Fibroblast of lung (primary cell): Measurements from ENCODE around the gene LATS2. TPM values are rescaled to one million over a fixed set of nuclear protein-coding genes. Genes with fewer than 3 reads are reported as not detected.

ENCODE experiments used
- DNase-seq, 2 donors: peaks; one replicate each; pipeline versions ENCODE4 v3.0.0 to v3.0.0-alpha.2; 2010; ENCODE audit warnings: low read depth in 2 of 2
- H2AFZ ChIP-seq: 2 replicates; pipeline ENCODE4 v1.5.1; 2012; ENCODE audit warnings: low read length, control low read depth, inconsistent platforms
- H3K27ac ChIP-seq: 2 replicates; pipeline ENCODE4 v1.5.1; 2011; ENCODE audit warnings: low read length, control low read depth; ENCODE audit not compliant: insufficient read depth
- H3K27me3 ChIP-seq: 2 replicates; pipeline ENCODE4 v1.5.1; 2011; ENCODE audit warnings: mild to moderate bottlenecking, low read length; ENCODE audit not compliant: control insufficient read depth, insufficient read depth
- H3K36me3 ChIP-seq: 2 replicates; pipeline ENCODE4 v1.5.1; 2011; ENCODE audit warnings: low read length; ENCODE audit not compliant: control insufficient read depth, insufficient read depth
- H3K4me1 ChIP-seq: 2 replicates; pipeline ENCODE4 v1.5.1; 2011; ENCODE audit warnings: low read length; ENCODE audit not compliant: control insufficient read depth, insufficient read depth; ENCODE audit errors: extremely low read depth
- H3K4me2 ChIP-seq: 2 replicates; pipeline ENCODE4 v1.5.1; 2011; ENCODE audit warnings: low read length, control low read depth; ENCODE audit not compliant: insufficient read depth; ENCODE audit errors: extremely low read depth
- H3K4me3 ChIP-seq, 4 experiments: fragments of 200-600 bp in 1 of 4; sonication (generic) in 1 of 4; replicated peaks in 1 of 4; 2 replicates each; pipeline ENCODE4 v1.5.1; 2011 to 2016; ENCODE audit warnings: low read length in 4 of 4, low read depth in 3 of 4, mild to moderate bottlenecking in 3 of 4, control low read depth in 2 of 4, inconsistent platforms in 1 of 4, mixed read lengths in 1 of 4; ENCODE audit not compliant: insufficient read depth in 1 of 4; ENCODE audit errors: control extremely low read depth in 1 of 4
- H3K79me2 ChIP-seq: 2 replicates; pipeline ENCODE4 v1.5.1; 2012; ENCODE audit warnings: mild to moderate bottlenecking, low read length, inconsistent platforms; ENCODE audit not compliant: control insufficient read depth, insufficient read depth
- H3K9ac ChIP-seq: 2 replicates; pipeline ENCODE4 v1.5.1; 2011; ENCODE audit warnings: mild to moderate bottlenecking, low read length, control low read depth; ENCODE audit not compliant: insufficient read depth
- H3K9me3 ChIP-seq: 2 replicates; pipeline ENCODE4 v1.5.1; 2012; ENCODE audit warnings: low read depth, low read length; ENCODE audit not compliant: control insufficient read depth, insufficient read depth
- H4K20me1 ChIP-seq: 2 replicates; pipeline ENCODE4 v1.5.1; 2011; ENCODE audit warnings: low read length; ENCODE audit not compliant: control insufficient read depth, insufficient read depth; ENCODE audit errors: extremely low read depth
- CTCF ChIP-seq, 2 donors: IDR thresholded peaks in 1 of 2; conservative IDR thresholded peaks in 1 of 2; 1 replicate in 1 of 2; 2 replicates in 1 of 2; pipeline ENCODE4 v1.5.1; 2011 to 2012; ENCODE audit warnings: low read length in 2 of 2, control low read depth in 1 of 2, inconsistent platforms in 1 of 2, low read depth in 1 of 2, mild to moderate bottlenecking in 1 of 2
- EZH2 ChIP-seq: IDR thresholded peaks from 2 replicates; pipeline ENCODE4 v1.5.1; 2012; ENCODE audit warnings: low read length, control low read depth, mild to moderate bottlenecking; ENCODE audit errors: missing control alignments
- polyA plus RNA-seq, 2 donors: library from polyadenylated mRNA; depleted of rRNA in 1 of 2; stranded (reverse) in 1 of 2; unstranded in 1 of 2; fragments of >200 nt; gene quantifications; 2 replicates each; pipeline ENCODE4 v1.2.1, GENCODE V29; 2011 to 2012; ENCODE audit warnings: missing spikeins in 1 of 2
- total RNA-seq: library from RNA; depleted of rRNA; stranded (reverse); fragments of >200 nt; gene quantifications from 2 replicates; pipeline ENCODE4 v1.2.1, GENCODE V29; 2014

The LATS2 gene
- total and polyA plus RNA-seq, 2 donors (not counting 1 experiment from before 2014, with no cell fraction given): 16.2 to 32.0 TPM

GRCh38 chr13:21088534-21088933, 27.1 kb upstream of the LATS2 start:
- TF ChIP-seq EZH2 (no peak), CTCF (conservative IDR thresholded peaks at IDR 0.05 in 1 of 2, IDR thresholded peaks at IDR 0.05 in 1 of 2; ENCODE audit: low read depth in 1 of 2, low read length in 2 of 2) (no peak)
- H3K4me2 ChIP-seq: no peak overlapping the region
- H3K4me1 ChIP-seq: no peaks in the 10 kb centered on the region
- no peaks in the 10 kb centered on the region for H3K79me2 ChIP-seq
- H2AFZ ChIP-seq: no peak overlapping the region
- H4K20me1 ChIP-seq: no peaks in the 10 kb centered on the region
- DNase-seq: no peak
- no peaks in the 10 kb centered on the region for H3K27me3 ChIP-seq
- no peak overlapping the region for H3K27ac ChIP-seq
- no peak overlapping the region for H3K4me3 ChIP-seq
- H3K36me3 ChIP-seq: no peaks in the 10 kb centered on the region
- H3K9ac ChIP-seq: no peak overlapping the region
- no peaks in the 10 kb centered on the region for H3K9me3 ChIP-seq

- Histone ChIP-seq H3K4me3 (no peak overlapping the region), H3K4me1 (no peaks in the 10 kb centered on the region), H4K20me1 (no peaks in the 10 kb centered on the region), H3K9me3 (no peaks in the 10 kb centered on the region), H3K36me3 (no peaks in the 10 kb centered on the region), H3K79me2 (no peaks in the 10 kb centered on the region), H3K27ac (no peak overlapping the region), H3K27me3 (no peaks in the 10 kb centered on the region), H2AFZ (no peak overlapping the region), H3K9ac (no peak overlapping the region), H3K4me2 (no peak overlapping the region)
- TF ChIP-seq EZH2: no peak
- no peak for DNase-seq
These were observed 25.5 kb upstream of the LATS2 start for GRCh38 chr13:21086929-21087328.

- Histone ChIP-seq H2AFZ (no peak overlapping the region), H3K36me3 (no peaks in the 10 kb centered on the region), H3K4me3 (no peak overlapping the region), H4K20me1 (no peaks in the 10 kb centered on the region), H3K9me3 (no peaks in the 10 kb centered on the region), H3K9ac (no peak overlapping the region), H3K79me2 (no peaks in the 10 kb centered on the region), H3K27ac (no peak overlapping the region), H3K4me1 (peaks cover 6% of the 10 kb centered on the region), H3K27me3 (no peaks in the 10 kb centered on the region), H3K4me2 (no peak overlapping the region)
- no peak for TF ChIP-seq CTCF (conservative IDR thresholded peaks at IDR 0.05 in 1 of 2, IDR thresholded peaks at IDR 0.05 in 1 of 2; ENCODE audit: low read depth in 1 of 2, low read length in 2 of 2)
- no peak for TF ChIP-seq EZH2
- no peak for DNase-seq
These were observed 20.5 kb upstream of the LATS2 start for GRCh38 chr13:21081926-21082325.
